ENCODE results near the gene OR6C6. TPM values are rescaled to one million over a fixed set of nuclear protein-coding genes. Genes with fewer than 3 reads are reported as not detected.
"Not testable (repeated sequence)": the region's sequence is repeated elsewhere in the genome, so short reads cannot be mapped to it uniquely, and the experiment has no call there.

The OR6C6 gene
- total RNA-seq, 1 experiment from 2014 or later = not detected

- no peak for DNase-seq
- Histone ChIP-seq H2BK20ac (ENCODE audit: low read depth, low read length, poor library complexity, severe bottlenecking) (no peak within 1 kb of the TSS), H3K79me1 (ENCODE audit: insufficient read depth, low read depth, low read length, poor library complexity, severe bottlenecking) (no peaks in the 10 kb centered on the region), H3K9ac (ENCODE audit: extremely low read depth, insufficient read length, low read length) (no peak within 1 kb of the TSS), H3K27ac (ENCODE audit: insufficient read length, low read depth, low read length) (no peak within 1 kb of the TSS), H4K20me1 (ENCODE audit: control insufficient read depth, insufficient read depth, insufficient read length) (no peaks in the 10 kb centered on the region), H3K56ac (ENCODE audit: insufficient read length, low read depth, low read length) (no peak within 1 kb of the TSS), H4K5ac (ENCODE audit: insufficient read length, low read depth, low read length) (no peak within 1 kb of the TSS), H3K4me2 (ENCODE audit: insufficient read depth, insufficient read length, low read length) (no peak within 1 kb of the TSS), H2AFZ (ENCODE audit: low read length) (no peak within 1 kb of the TSS), H3K9me3 (ENCODE audit: control insufficient read depth, low read depth, low read length) (no peaks in the 10 kb centered on the region), H2BK12ac (ENCODE audit: insufficient read length, low read depth, low read length) (no peak within 1 kb of the TSS), H3K18ac (ENCODE audit: insufficient read length, low read depth, low read length) (no peak within 1 kb of the TSS), H3K27me3 (ENCODE audit: insufficient read depth, low read length) (no peaks in the 10 kb centered on the region), H2AK5ac (ENCODE audit: insufficient read length, low read length) (no peak within 1 kb of the TSS), H3K23me2 (ENCODE audit: insufficient read length, low read depth, low read length, poor library complexity, severe bottlenecking) (no peaks in the 10 kb centered on the region), H3K79me2 (ENCODE audit: insufficient read depth, low read length) (no peaks in the 10 kb centered on the region), H2BK15ac (ENCODE audit: low read depth, low read length) (no peak within 1 kb of the TSS), H3K4ac (ENCODE audit: low read depth, low read length) (no peak within 1 kb of the TSS), H2BK5ac (ENCODE audit: insufficient read length, low read length) (no peak within 1 kb of the TSS), H3K23ac (ENCODE audit: insufficient read length, low read depth, low read length) (no peak within 1 kb of the TSS), H4K91ac (ENCODE audit: insufficient read length, low read depth, low read length) (no peak within 1 kb of the TSS), H3K4me1 (ENCODE audit: insufficient read depth, low read length) (peaks cover 4% of the 10 kb centered on the region; the same call in 1 of the 2 replicates), H3T11ph (ENCODE audit: low read length) (no peak within 1 kb of the TSS), H2BK120ac (ENCODE audit: low read depth, low read length, poor library complexity, severe bottlenecking) (no peak within 1 kb of the TSS), H4K8ac (replicated peaks; ENCODE audit: insufficient read length, low read depth, low read length) (no peak within 1 kb of the TSS), H3K14ac (ENCODE audit: insufficient read depth, low read length) (no peak within 1 kb of the TSS)
- H3K36me3 Mint-ChIP-seq (ENCODE audit: insufficient read depth in 1 of 3, low read depth in 3 of 3) = peaks cover 0 to 2% (median 0%) of the 10 kb centered on the region in 3 experiments; a peak in 1 of 7 replicates
- no peak within 1 kb of the TSS for H3K4me3 Mint-ChIP-seq
- no peak for TF ChIP-seq CTCF (conservative IDR thresholded peaks at IDR 0.05)
- H3K27me3 Mint-ChIP-seq (ENCODE audit: low read depth) = no peaks in the 10 kb centered on the region
- no CpG with 5 or more reads among the region's 1 CpG for WGBS (ENCODE audit: extremely low coverage, insufficient read length, low lambda C conversion rate)
- peaks cover 17 to 24% of the 10 kb centered on the region in 2 experiments for H3K4me1 Mint-ChIP-seq
- H3K9me3 Mint-ChIP-seq = peaks cover 0 to 5% of the 10 kb centered on the region in 2 experiments; a peak in 3 of 5 replicates
- 0 out of 7 replicates have a peak within 1 kb of the TSS, but pooled peaks of 1 of the 3 experiments have one; percentile 68 for H3K27ac Mint-ChIP-seq
Observed at GRCh38 chr12:55330446-55330845, 34.1 kb upstream of the OR6C6 start, which contains the start of gene OR6C3. Gene OR6C3, plus strand, starts transcription at chr12:55330746. Its CDS starts 955 bp downstream, at chr12:55331701.

- H2BK120ac ChIP-seq (ENCODE audit: low read depth, low read length, poor library complexity, severe bottlenecking) = not testable (repeated sequence)
Observed at GRCh38 chr12:55325801-55326200, 29.4 kb upstream of the OR6C6 start.

More at GRCh38 chr12:55325801-55326200, 29.4 kb upstream of the OR6C6 start:
- not testable (repeated sequence) for H3K27ac ChIP-seq (ENCODE audit: insufficient read length, low read depth, low read length); H3K4ac ChIP-seq (ENCODE audit: low read depth, low read length); H3K27ac Mint-ChIP-seq; H3T11ph ChIP-seq (ENCODE audit: low read length); H3K14ac ChIP-seq (ENCODE audit: insufficient read depth, low read length); H2AFZ ChIP-seq (ENCODE audit: low read length); H2AK5ac ChIP-seq (ENCODE audit: insufficient read length, low read length); H3K27me3 ChIP-seq (ENCODE audit: insufficient read depth, low read length); H3K9ac ChIP-seq (ENCODE audit: extremely low read depth, insufficient read length, low read length); H3K79me1 ChIP-seq (ENCODE audit: insufficient read depth, low read depth, low read length, poor library complexity, severe bottlenecking); H3K23me2 ChIP-seq (ENCODE audit: insufficient read length, low read depth, low read length, poor library complexity, severe bottlenecking); H3K18ac ChIP-seq (ENCODE audit: insufficient read length, low read depth, low read length); H3K27me3 Mint-ChIP-seq (ENCODE audit: low read depth); H2BK15ac ChIP-seq (ENCODE audit: low read depth, low read length); H3K23ac ChIP-seq (ENCODE audit: insufficient read length, low read depth, low read length); H4K5ac ChIP-seq (ENCODE audit: insufficient read length, low read depth, low read length); H3K9me3 ChIP-seq (ENCODE audit: control insufficient read depth, low read depth, low read length); H2BK12ac ChIP-seq (ENCODE audit: insufficient read length, low read depth, low read length); H3K36me3 Mint-ChIP-seq (ENCODE audit: insufficient read depth in 1 of 3, low read depth in 3 of 3); H4K20me1 ChIP-seq (ENCODE audit: control insufficient read depth, insufficient read depth, insufficient read length); H4K91ac ChIP-seq (ENCODE audit: insufficient read length, low read depth, low read length); H3K4me3 Mint-ChIP-seq; DNase-seq; H3K4me2 ChIP-seq (ENCODE audit: insufficient read depth, insufficient read length, low read length); H3K4me1 ChIP-seq (ENCODE audit: insufficient read depth, low read length); H3K56ac ChIP-seq (ENCODE audit: insufficient read length, low read depth, low read length); H3K79me2 ChIP-seq (ENCODE audit: insufficient read depth, low read length); H2BK20ac ChIP-seq (ENCODE audit: low read depth, low read length, poor library complexity, severe bottlenecking); H3K9me3 Mint-ChIP-seq; H4K8ac ChIP-seq (replicated peaks; ENCODE audit: insufficient read length, low read depth, low read length); H2BK5ac ChIP-seq (ENCODE audit: insufficient read length, low read length)
- no CpG with 5 or more reads among the region's 6 CpGs for WGBS (ENCODE audit: extremely low coverage, insufficient read length, low lambda C conversion rate)
- H3K4me1 Mint-ChIP-seq = peaks cover 6 to 10% of the 10 kb centered on the region in 2 experiments
